HepG2 (cell line): Measurements from ENCODE around the gene RASD1. TPM values are rescaled to one million over a fixed set of nuclear protein-coding genes. Genes with fewer than 3 reads are reported as not detected.

Experiments used
- ATAC-seq: fragments of 200-7000 bp; cut with Tn5 transposase; 3 replicates; pipeline ENCODE4 v1.9.1; 2020; ENCODE audit warnings: mild to moderate bottlenecking, moderate library complexity
- BruUV-seq: library from RNA; stranded (reverse); fragments of 400-500 nt; replicated peaks from 2 replicates; lab custom pipeline; 2021; lab: Mats Ljungman, UMichigan
- CTCF ChIA-PET: fragments of 300-600 bp; formaldehyde crosslinking; extraction: SDS; loops from one replicate; lab custom pipeline; 2021; ENCODE audit warnings: low total read pairs, inconsistent platforms, low intra/inter-chr PET ratio; lab: Yijun Ruan, JAX
- POLR2A ChIA-PET: fragments of 350-600 bp; sonication (Branson Sonifier 250); formaldehyde crosslinking; loops from one replicate; lab custom pipeline; 2020; ENCODE audit warnings: antibody characterized with exemption, inconsistent platforms; lab: Yijun Ruan, JAX
- DNase-seq: peaks from one replicate; pipeline ENCODE4 v3.0.0-alpha.2; 2015; ENCODE audit warnings: low spot score
- FAIRE-seq: peaks from 3 replicates; lab custom pipeline; 2011; peaks lifted over from hg19 to GRCh38; lab: Jason Lieb, UNC
- H2AFZ ChIP-seq: one replicate; pipeline ENCODE4 v1.6.1; 2011; ENCODE audit warnings: low read length, inconsistent platforms
- H3K27ac ChIP-seq: fragments of 300-600 bp; 3 replicates; pipeline ENCODE4 v1.8.0; 2011; ENCODE audit warnings: mixed run types, mild to moderate bottlenecking, mixed read lengths, low read length, inconsistent platforms; ENCODE audit not compliant: insufficient read depth; ENCODE audit errors: extremely low read length
- H3K27me3 ChIP-seq, 2 experiments: fragments of 200-600 bp in 1 of 2; 2 replicates in 1 of 2; 3 replicates in 1 of 2; pipeline versions ENCODE4 v1.6.0 to v1.8.0; 2011; ENCODE audit warnings: low read length in 2 of 2, mild to moderate bottlenecking in 2 of 2, moderate library complexity in 2 of 2, inconsistent platforms in 1 of 2; ENCODE audit not compliant: insufficient read depth in 2 of 2, control insufficient read depth in 1 of 2
- H3K36me3 ChIP-seq, 2 experiments: fragments of 200-600 bp in 1 of 2; replicated peaks in 1 of 2; 2 replicates in 1 of 2; 3 replicates in 1 of 2; pipeline versions ENCODE4 v1.5.1 to v1.8.0; 2011; ENCODE audit warnings: low read length in 2 of 2, inconsistent platforms in 1 of 2; ENCODE audit not compliant: insufficient read depth in 2 of 2, control insufficient read depth in 1 of 2
- H3K4me1 ChIP-seq: 2 replicates; pipeline ENCODE4 v1.5.1; 2012; ENCODE audit warnings: low read length, inconsistent platforms; ENCODE audit not compliant: insufficient read depth
- H3K4me2 ChIP-seq: 2 replicates; pipeline ENCODE4 v1.6.0; 2011; ENCODE audit warnings: low read depth, low read length, inconsistent platforms
- H3K4me3 ChIP-seq, 3 experiments: fragments of 200-600 bp in 1 of 3; sonication (generic), shearing (Covaris generic) in 1 of 3; replicated peaks in 1 of 3; 2 replicates each; pipeline ENCODE4 v1.5.1; 2011 to 2016; ENCODE audit warnings: low read length in 3 of 3, inconsistent platforms in 2 of 3, low read depth in 2 of 3, mild to moderate bottlenecking in 2 of 3, control low read depth in 1 of 3, mixed read lengths in 1 of 3; ENCODE audit not compliant: insufficient read depth in 1 of 3
- H3K79me2 ChIP-seq: one replicate; pipeline ENCODE4 v1.6.1; 2011; ENCODE audit warnings: low read length, inconsistent platforms; ENCODE audit not compliant: insufficient read depth
- H3K9ac ChIP-seq: 2 replicates; pipeline ENCODE4 v1.6.0; 2011; ENCODE audit warnings: mild to moderate bottlenecking, low read depth, low read length, inconsistent platforms; ENCODE audit not compliant: insufficient read depth
- H3K9me3 ChIP-seq: 2 replicates; pipeline ENCODE4 v1.5.1; 2012; ENCODE audit warnings: mild to moderate bottlenecking, low read length
- H4K20me1 ChIP-seq: 2 replicates; pipeline ENCODE4 v1.6.0; 2011; ENCODE audit warnings: inconsistent platforms, mild to moderate bottlenecking, low read length, moderate library complexity; ENCODE audit not compliant: insufficient read depth
- CTCF ChIP-seq: sonication (generic); formaldehyde crosslinking; IDR thresholded peaks from 2 replicates; pipeline ENCODE4 v1.5.0; 2020; ENCODE audit warnings: mild to moderate bottlenecking, missing genetic modification reagents, moderate library complexity
- FOSL1 ChIP-seq: sonication (generic); formaldehyde crosslinking; IDR thresholded peaks from 2 replicates; pipeline ENCODE4 v1.9.0; 2021; ENCODE audit warnings: missing genetic modification reagents, borderline replicate concordance
- FOXA3 ChIP-seq: IDR thresholded peaks from 2 replicates; pipeline ENCODE4 v1.6.1; 2016; ENCODE audit warnings: missing genetic modification reagents, missing compliant biosample characterization
- HOMEZ ChIP-seq: IDR thresholded peaks from 2 replicates; pipeline ENCODE4 v1.6.1; 2016; ENCODE audit warnings: low read depth
- KAT2B ChIP-seq: fragments of 150-350 bp; IDR thresholded peaks from 2 replicates; pipeline ENCODE4 v1.6.1; 2014; ENCODE audit warnings: low read depth, low read length, borderline replicate concordance
- KLF12 ChIP-seq: sonication (generic); formaldehyde crosslinking; IDR thresholded peaks from 2 replicates; pipeline ENCODE4 v1.4.0; 2020; ENCODE audit warnings: missing genetic modification reagents, borderline replicate concordance
- MIER3 ChIP-seq: IDR thresholded peaks from 2 replicates; pipeline ENCODE4 v1.6.1; 2016; ENCODE audit warnings: missing compliant biosample characterization, borderline replicate concordance
- PAX8 ChIP-seq: sonication (generic); formaldehyde crosslinking; IDR thresholded peaks from 2 replicates; pipeline ENCODE4 v1.8.0; 2022; ENCODE audit warnings: mild to moderate bottlenecking, missing genetic modification reagents, borderline replicate concordance
- SIN3A ChIP-seq: IDR thresholded peaks from 2 replicates; pipeline ENCODE4 v1.6.1; 2011; ENCODE audit warnings: low read depth, mild to moderate bottlenecking, control low read depth, low read length, borderline replicate concordance
- SNAPC2 ChIP-seq: sonication (generic); formaldehyde crosslinking; IDR thresholded peaks from 2 replicates; pipeline ENCODE4 v1.8.1; 2022; ENCODE audit warnings: mild to moderate bottlenecking, missing genetic modification reagents
- TAF15 ChIP-seq: fragments of 200-400 bp; formaldehyde crosslinking; IDR thresholded peaks from one replicate; pipeline ENCODE4 v1.6.1; 2018; ENCODE audit warnings: mild to moderate bottlenecking, low read depth, low read length; ENCODE audit not compliant: poor library complexity, severe bottlenecking
- TFE3 ChIP-seq: IDR thresholded peaks from 2 replicates; pipeline ENCODE4 v1.6.1; 2016
- THAP8 ChIP-seq: sonication (generic); formaldehyde crosslinking; IDR thresholded peaks from 2 replicates; pipeline ENCODE4 v1.5.1; 2020; ENCODE audit warnings: missing genetic modification reagents, mild to moderate bottlenecking, borderline replicate concordance
- ZBTB7B ChIP-seq: sonication (generic); formaldehyde crosslinking; IDR thresholded peaks from 2 replicates; pipeline ENCODE4 v1.4.0; 2020; ENCODE audit warnings: missing genetic modification reagents
- ZFP41 ChIP-seq: sonication (generic); formaldehyde crosslinking; IDR thresholded peaks from 2 replicates; pipeline ENCODE4 v1.4.0; 2020; ENCODE audit warnings: mild to moderate bottlenecking, missing genetic modification reagents, borderline replicate concordance
- ZNF550 ChIP-seq: sonication (generic); formaldehyde crosslinking; IDR thresholded peaks from 2 replicates; pipeline ENCODE4 v1.4.0; 2020; ENCODE audit warnings: mild to moderate bottlenecking, missing genetic modification reagents, borderline replicate concordance
- ZNF644 ChIP-seq: IDR thresholded peaks from 2 replicates; pipeline ENCODE4 v1.6.1; 2016; ENCODE audit warnings: low read depth
- ZNF788 ChIP-seq: sonication (generic); formaldehyde crosslinking; IDR thresholded peaks from 2 replicates; pipeline ENCODE4 v1.5.0; 2020; ENCODE audit warnings: mild to moderate bottlenecking, missing genetic modification reagents, borderline replicate concordance
- ZNF839 ChIP-seq: sonication (generic); formaldehyde crosslinking; IDR thresholded peaks from 2 replicates; pipeline ENCODE4 v1.4.0; 2020; ENCODE audit warnings: missing genetic modification reagents, mild to moderate bottlenecking, borderline replicate concordance
- WGBS: methylation state at CpG from one replicate; pipeline ENCODE4 v1.1.6; 2017; ENCODE audit warnings: low lambda C conversion rate; 5-methylcytosine and 5-hydroxymethylcytosine counted together
- in situ Hi-C: cut with HindIII; loops from 2 replicates; pipeline ENCODE4 v1.10.0; 2017; ENCODE audit warnings: low pct_unique_long_range_greater_than_20kb; ENCODE audit not compliant: extremely low pct_ligation_motif_present
- intact Hi-C: fragments of 100-400 bp; cut with micrococcal nuclease; formaldehyde crosslinking; loops from one replicate; pipeline ENCODE4 v1.10.0; 2022; ENCODE audit not compliant: unreplicated experiment
- polyA plus RNA-seq, 8 experiments: library from polyadenylated mRNA; depleted of rRNA in 3 of 8; stranded (reverse) in 7 of 8; unstranded in 1 of 8; fragments of >200 nt; fragmentation: Illumina TruSeq in 4 of 8; extraction: Trizol in 4 of 8; gene quantifications; 2 replicates each; pipeline versions ENCODE4 v1.2.1 to v1.2.3, GENCODE V29; 2011 to 2016; ENCODE audit warnings: low read depth in 4 of 8, missing spikeins in 1 of 8, mixed read lengths in 1 of 8; ENCODE audit not compliant: insufficient read depth in 1 of 8
- total RNA-seq, 5 experiments: library from RNA; depleted of rRNA; stranded (reverse); fragments of >200 nt; fragmentation: Illumina TruSeq; extraction: Trizol; gene quantifications; 2 replicates each; pipeline ENCODE4 v1.2.3, GENCODE V29; 2016; ENCODE audit warnings: low read depth in 1 of 5

Gene RASD1
- total and polyA plus RNA-seq, 2 of the 13 experiments (the other 11 are each of a cell fraction or from before 2014, with no cell fraction given), result 1.6 to 4.2 TPM

DNA sequence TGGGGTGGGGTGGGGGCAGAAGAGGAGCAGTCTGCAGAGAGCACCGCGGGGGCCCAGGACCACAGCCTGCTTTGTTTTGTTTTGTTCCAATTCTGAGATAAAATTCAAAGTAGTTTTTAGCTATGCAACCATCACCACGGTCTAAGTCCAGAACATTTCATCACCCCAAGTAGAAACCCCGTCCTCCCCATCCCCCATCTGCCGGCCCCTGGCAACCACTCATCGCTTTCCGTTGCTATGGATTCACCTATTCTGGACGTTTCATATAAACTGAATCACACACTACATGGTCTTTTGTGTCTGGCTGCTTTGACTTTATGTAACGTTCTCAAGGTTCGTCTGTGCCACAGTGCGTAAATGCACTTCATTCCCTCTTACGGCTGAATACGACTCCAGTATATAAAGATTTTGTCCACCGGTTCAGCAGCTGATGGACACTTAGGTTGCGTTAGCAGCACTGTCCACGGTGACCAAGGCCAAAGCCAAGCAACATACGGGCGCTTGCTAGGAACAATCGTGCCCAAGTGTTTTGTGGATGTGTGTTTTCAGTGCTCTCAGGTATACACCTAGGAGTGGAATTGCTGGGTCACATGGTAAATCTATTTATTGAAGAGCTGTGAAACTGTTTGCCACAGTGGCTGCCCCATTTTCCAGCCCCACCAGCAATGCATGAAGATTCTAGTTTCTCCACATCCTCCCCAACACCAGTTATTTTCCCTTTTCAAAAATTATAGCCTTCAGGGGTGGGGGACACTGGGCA is 27.7 kb upstream of the RASD1 start:
- ATAC-seq (no peak), FAIRE-seq (no peak), DNase-seq (no peak)
- ChIA-PET POLR2A (interaction anchor here (0.7 to 1.1 kb wide), 2 partner anchors 28 to 48 kb away, joined by 3 read pairs; partner anchors contain the start of gene RASD1), CTCF (no interaction called here)
- Histone ChIP-seq H4K20me1 (peaks cover 13% of the 10 kb centered on the region; the same call in 1 of the 2 replicates), H3K4me1 (peaks cover 4% of the 10 kb centered on the region), H3K79me2 (no peaks in the 10 kb centered on the region), H3K9ac (no peak overlapping the region), H3K27me3 (no peaks in the 10 kb centered on the region), H3K4me3 (no peak overlapping the region), H3K27ac (no peak overlapping the region), H3K9me3 (no peaks in the 10 kb centered on the region), H2AFZ (no peak overlapping the region), H3K4me2 (no peak overlapping the region), H3K36me3 (peaks cover 1 to 3% of the 10 kb centered on the region in 2 experiments; a peak in 2 of 5 replicates)
- in situ Hi-C loops (no loop called here), intact Hi-C loops (no loop called here)
- 88% methylated on average over 19 of the region's 19 CpGs for WGBS
- no TSS peak for BruUV-seq
- TF ChIP-seq ZNF788 (CRISPR knock-in tag), result no peak
- no peak for TF ChIP-seq KLF12 (CRISPR knock-in tag)
- no peak for TF ChIP-seq TFE3
- no peak for TF ChIP-seq FOXA3 (CRISPR knock-in tag)
- no peak for TF ChIP-seq PAX8 (CRISPR knock-in tag)
- no peak for TF ChIP-seq TAF15
- TF ChIP-seq ZBTB7B (CRISPR knock-in tag), result no peak
- TF ChIP-seq SNAPC2, result no peak
- TF ChIP-seq CTCF, result no peak
- TF ChIP-seq SIN3A, result no peak
- no peak for TF ChIP-seq HOMEZ (CRISPR knock-in tag)
- no peak for TF ChIP-seq ZNF550
- TF ChIP-seq ZFP41, result no peak
- no peak for TF ChIP-seq FOSL1
- no peak for TF ChIP-seq ZNF644 (CRISPR knock-in tag)
- no peak for TF ChIP-seq ZNF839 (CRISPR knock-in tag)
- no peak for TF ChIP-seq THAP8
- TF ChIP-seq KAT2B, result no peak
- TF ChIP-seq MIER3, result no peak
